ENCODE measurements around the gene EIF5.

Gene EIF5

DNA sequence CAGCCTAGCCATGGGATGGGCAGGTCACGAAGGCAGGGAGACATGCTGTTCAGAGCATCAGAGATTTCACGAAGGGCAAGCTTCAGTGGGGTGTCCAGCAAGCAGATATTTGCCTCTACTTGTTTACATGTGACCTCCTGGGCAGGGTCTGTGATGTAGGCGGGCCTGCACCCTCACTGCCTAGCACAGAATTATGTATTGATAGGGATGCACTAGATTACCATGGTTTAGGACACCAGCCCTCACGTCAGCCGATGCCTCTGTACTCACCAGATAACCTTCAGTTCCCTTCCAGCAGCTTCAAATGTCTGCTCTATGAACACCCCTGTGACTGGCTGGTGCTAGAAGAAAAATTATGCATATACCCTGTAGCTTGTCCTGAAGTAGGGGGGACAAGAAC lies 5.1 kb upstream of the EIF5 start:
- no peak overlapping the region for H3K4me3 ChIP-seq (ENCODE audit: low read length)
- H3K27me3 ChIP-seq (ENCODE audit: control insufficient read depth, insufficient read depth, low read length), result no peaks in the 10 kb centered on the region
- H3K9me3 ChIP-seq (replicated peaks; ENCODE audit: low read length), result no peaks in the 10 kb centered on the region
- peaks cover 5% of the 10 kb centered on the region for H3K4me1 ChIP-seq (ENCODE audit: control insufficient read depth, insufficient read depth, low read length)
- H3K36me3 ChIP-seq (ENCODE audit: insufficient read depth, low read length), result no peaks in the 10 kb centered on the region
- no peak overlapping the region for H3K9ac ChIP-seq (ENCODE audit: low read depth, low read length)
- H3K4me2 ChIP-seq (ENCODE audit: low read length), result no peak overlapping the region

DNA sequence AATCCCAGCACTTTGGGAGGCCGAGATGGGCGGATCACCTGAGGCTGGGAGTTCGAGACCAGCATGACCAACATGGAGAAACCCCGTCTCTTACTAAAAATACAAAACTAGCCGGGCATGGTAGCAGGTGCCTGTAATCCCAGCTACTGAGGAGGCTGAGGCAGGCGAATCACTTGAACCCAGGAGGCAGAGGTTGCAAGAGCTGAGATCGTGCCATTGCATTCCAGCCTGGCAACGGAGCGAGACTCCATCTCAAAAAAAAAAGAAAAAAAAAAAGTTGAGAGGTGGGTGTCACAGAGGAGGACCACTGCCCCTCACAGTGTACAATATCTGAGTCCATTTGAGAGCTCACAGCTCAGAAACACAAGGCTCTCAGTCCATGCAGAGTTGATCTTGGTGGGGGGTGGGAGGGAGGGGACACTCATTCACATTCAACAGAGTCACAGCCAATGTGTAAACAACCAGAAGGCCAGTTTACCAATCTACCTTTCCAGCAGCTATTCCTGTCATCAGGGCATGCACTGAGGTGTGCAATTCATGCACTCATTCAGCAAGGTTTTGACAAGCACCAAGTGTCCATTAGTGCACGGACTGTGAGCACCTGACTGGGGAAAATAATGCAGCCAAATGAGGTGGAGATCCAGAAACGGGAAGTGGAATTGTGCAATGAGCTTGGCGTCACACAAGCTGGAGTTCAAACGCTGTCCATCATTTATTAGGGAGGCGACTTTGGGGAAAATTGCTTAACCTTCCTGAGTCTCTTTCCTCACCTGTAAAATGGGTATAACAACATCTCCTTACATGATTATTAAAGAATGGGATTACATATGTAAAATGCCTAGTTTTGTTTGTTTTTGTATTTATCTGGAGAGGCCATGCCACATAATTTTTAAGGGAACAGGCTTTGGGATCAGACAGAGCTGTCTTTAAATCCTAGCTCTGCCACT lies 4.4 kb upstream of the EIF5 start:
- Histone ChIP-seq H3K27me3 (ENCODE audit: control insufficient read depth, insufficient read depth, low read length) (no peaks in the 10 kb centered on the region), H3K4me2 (ENCODE audit: low read length) (no peak overlapping the region), H3K9ac (ENCODE audit: low read depth, low read length) (no peak overlapping the region), H3K4me1 (ENCODE audit: control insufficient read depth, insufficient read depth, low read length) (peaks cover 5% of the 10 kb centered on the region), H3K36me3 (ENCODE audit: insufficient read depth, low read length) (no peaks in the 10 kb centered on the region), H3K9me3 (replicated peaks; ENCODE audit: low read length) (no peaks in the 10 kb centered on the region), H3K4me3 (ENCODE audit: low read length) (no peak overlapping the region)

DNA sequence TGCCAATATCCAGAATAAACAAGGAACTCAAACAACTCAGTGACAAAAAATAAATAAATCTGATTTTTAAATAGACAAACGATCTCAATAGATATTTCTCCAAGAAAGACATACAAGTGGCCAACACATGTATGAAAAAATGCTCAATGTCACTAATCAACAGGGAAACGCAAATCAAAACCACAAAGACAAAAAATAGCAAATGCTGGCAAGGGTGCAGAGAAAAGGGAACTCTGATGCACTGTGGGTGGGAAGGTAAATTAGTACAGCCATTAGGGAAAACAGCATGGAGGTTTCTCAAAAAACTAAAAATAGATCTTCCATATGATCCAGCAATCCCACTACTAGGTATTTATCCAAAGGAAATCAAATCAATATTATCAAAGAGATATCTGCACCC lies 3.5 kb upstream of the EIF5 start:
- no peak overlapping the region for H3K9ac ChIP-seq (ENCODE audit: low read depth, low read length)
- H3K27me3 ChIP-seq (ENCODE audit: control insufficient read depth, insufficient read depth, low read length), result no peaks in the 10 kb centered on the region
- H3K4me1 ChIP-seq (ENCODE audit: control insufficient read depth, insufficient read depth, low read length), result peaks cover 7% of the 10 kb centered on the region
- H3K36me3 ChIP-seq (ENCODE audit: insufficient read depth, low read length), result peaks cover 8% of the 10 kb centered on the region
- no peaks in the 10 kb centered on the region for H3K9me3 ChIP-seq (replicated peaks; ENCODE audit: low read length)
- no peak overlapping the region for H3K4me3 ChIP-seq (ENCODE audit: low read length)
- H3K4me2 ChIP-seq (ENCODE audit: low read length), result no peak overlapping the region

DNA sequence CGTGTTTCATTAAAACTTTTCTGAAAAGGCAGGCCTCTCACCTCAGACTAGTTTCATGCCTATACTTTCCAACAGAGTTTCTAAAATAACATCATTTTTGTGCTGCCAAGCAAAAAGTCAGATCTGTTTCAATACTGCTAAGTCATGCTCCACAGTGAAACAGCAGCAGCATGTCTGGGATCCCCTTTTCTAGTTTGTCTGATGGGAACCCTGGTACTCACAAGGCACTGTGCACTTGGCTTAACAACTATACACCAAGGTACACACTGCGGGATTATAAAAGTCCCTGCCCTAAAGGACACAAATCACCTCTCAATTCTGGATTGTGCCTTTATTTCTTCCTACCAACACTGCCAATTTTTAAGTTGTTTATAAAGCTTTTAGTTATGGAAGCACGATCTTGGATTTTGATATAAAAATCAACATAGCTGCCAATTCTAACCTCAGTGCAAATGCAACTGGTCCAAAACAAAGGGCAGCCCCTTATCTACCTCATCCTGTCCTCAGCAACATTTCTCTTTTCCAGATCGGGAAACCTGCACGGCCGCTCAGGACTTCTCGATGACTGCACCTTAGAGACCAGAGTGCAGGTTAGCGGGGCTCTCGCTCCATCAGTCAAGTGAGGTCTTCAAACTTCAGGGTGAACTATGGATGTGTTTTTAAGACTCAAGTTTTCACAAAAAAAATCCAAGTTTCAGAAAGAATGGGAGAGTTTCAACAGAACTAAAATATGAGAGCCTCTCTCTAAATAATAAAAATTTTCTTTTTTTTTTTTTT lies 1.7 kb upstream of the EIF5 start:
- H3K4me2 ChIP-seq (ENCODE audit: low read length), result peak overlapping the region; percentile 91
- H3K4me1 ChIP-seq (ENCODE audit: control insufficient read depth, insufficient read depth, low read length), result peaks cover 19% of the 10 kb centered on the region
- H3K36me3 ChIP-seq (ENCODE audit: insufficient read depth, low read length), result peaks cover 26% of the 10 kb centered on the region
- H3K9ac ChIP-seq (ENCODE audit: low read depth, low read length), result peak overlapping the region; percentile 100
- no peaks in the 10 kb centered on the region for H3K27me3 ChIP-seq (ENCODE audit: control insufficient read depth, insufficient read depth, low read length)
- H3K4me3 ChIP-seq (ENCODE audit: low read length), result no peak overlapping the region
- H3K9me3 ChIP-seq (replicated peaks; ENCODE audit: low read length), result no peaks in the 10 kb centered on the region

DNA sequence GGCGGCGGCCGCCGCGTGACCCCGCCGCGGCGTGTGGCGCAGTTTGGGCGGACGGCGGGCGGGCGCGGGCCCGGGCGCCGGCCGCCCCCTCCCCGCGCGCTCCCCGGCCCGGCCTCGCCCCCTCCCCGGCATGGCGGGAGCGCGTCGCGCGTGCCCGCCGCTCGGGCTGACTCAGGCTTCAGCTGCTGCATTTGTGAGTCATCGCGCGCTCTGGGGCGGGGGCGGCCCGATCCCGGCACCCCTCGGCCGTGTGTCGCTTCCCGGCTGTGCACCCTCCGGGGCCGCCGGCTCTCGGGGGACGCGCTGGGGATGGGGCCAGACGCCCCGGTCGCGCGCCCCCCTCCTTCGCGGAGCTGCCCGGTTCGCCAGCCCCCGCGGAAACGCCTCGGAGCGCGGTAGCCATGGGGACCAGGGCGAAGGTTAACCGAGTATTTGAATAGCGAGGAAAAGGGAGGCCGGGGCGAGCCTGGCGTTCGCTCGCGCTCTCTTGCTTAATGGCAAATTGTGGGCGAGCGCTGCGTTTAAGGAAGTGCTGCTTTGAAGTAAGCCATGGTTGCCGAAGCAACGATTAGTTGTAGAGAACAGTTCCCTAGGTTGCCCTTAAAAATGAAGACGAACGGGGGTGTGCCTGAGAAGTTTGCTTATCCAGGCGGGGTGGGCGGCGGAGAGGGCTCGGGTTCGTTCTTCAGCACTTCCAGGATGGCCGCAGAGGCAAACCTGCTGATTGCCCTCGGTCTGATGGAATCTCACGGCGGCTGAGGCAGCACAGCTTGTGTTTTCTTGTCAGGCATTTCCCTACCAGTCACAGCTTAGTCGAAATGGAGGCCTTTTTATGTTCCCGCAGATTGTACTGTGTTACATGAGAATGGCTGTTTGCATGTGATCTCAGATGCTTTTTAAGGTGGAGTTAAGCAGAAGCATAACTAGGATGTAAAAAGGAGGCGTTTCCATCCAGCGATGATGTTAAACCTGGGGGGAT lies 896 bp downstream of the EIF5 start:
- Histone ChIP-seq H3K4me2 (ENCODE audit: low read length) (peak overlapping the region; percentile 94), H3K4me1 (ENCODE audit: control insufficient read depth, insufficient read depth, low read length) (peaks cover 19% of the 10 kb centered on the region), H3K9me3 (replicated peaks; ENCODE audit: low read length) (no peaks in the 10 kb centered on the region), H3K4me3 (ENCODE audit: low read length) (peak overlapping the region; percentile 91), H3K27me3 (ENCODE audit: control insufficient read depth, insufficient read depth, low read length) (no peaks in the 10 kb centered on the region), H3K9ac (ENCODE audit: low read depth, low read length) (peak overlapping the region; percentile 100), H3K36me3 (ENCODE audit: insufficient read depth, low read length) (peaks cover 52% of the 10 kb centered on the region)

DNA sequence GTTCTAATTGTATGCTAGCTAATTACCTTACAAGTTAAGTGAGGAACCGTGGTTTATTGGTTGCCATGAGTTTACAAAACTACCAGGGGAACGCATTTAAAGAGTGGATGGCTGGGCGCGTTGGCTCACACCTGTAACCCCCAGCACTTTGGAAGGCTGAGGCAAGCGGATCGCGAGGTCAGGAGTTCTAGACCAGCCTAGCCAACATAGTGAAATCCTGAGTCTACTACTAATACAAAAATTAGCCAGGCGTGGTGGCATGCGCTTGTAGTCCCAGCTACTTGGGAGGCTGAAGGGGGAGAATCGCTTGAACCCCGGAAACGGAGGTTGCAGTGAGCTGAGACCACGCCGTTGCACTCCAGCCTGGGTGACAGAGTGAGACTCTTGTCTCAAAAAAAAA lies 2.2 kb downstream of the EIF5 start:
- no peaks in the 10 kb centered on the region for H3K27me3 ChIP-seq (ENCODE audit: control insufficient read depth, insufficient read depth, low read length)
- H3K9me3 ChIP-seq (replicated peaks; ENCODE audit: low read length), result no peaks in the 10 kb centered on the region
- H3K4me1 ChIP-seq (ENCODE audit: control insufficient read depth, insufficient read depth, low read length), result peaks cover 19% of the 10 kb centered on the region
- no peak overlapping the region for H3K9ac ChIP-seq (ENCODE audit: low read depth, low read length)
- H3K4me3 ChIP-seq (ENCODE audit: low read length), result peak overlapping the region; percentile 91
- H3K4me2 ChIP-seq (ENCODE audit: low read length), result peak overlapping the region; percentile 94
- peaks cover 64% of the 10 kb centered on the region for H3K36me3 ChIP-seq (ENCODE audit: insufficient read depth, low read length)

DNA sequence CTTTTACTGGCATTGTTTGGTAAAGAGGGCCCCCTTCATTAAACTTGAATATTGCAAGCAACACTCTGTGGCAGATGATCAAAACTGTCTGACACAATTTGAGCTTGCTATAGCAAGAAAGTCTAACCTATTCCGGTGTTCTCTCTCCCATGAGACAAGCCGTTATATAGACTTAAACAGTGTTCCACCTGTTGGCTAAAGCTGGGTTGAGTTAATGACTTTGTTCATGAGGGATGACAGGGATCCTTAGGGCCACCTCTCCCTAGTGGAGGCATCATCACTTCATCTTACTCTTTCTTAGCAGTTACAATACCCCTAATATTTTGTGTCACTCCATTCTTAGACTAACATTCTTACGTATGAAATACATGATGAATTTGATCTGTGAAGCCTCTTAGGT lies 3.8 kb downstream of the EIF5 start:
- H3K4me3 ChIP-seq (ENCODE audit: low read length), result no peak overlapping the region
- H3K9me3 ChIP-seq (replicated peaks; ENCODE audit: low read length), result no peaks in the 10 kb centered on the region
- H3K36me3 ChIP-seq (ENCODE audit: insufficient read depth, low read length), result peaks cover 80% of the 10 kb centered on the region
- H3K4me1 ChIP-seq (ENCODE audit: control insufficient read depth, insufficient read depth, low read length), result peaks cover 14% of the 10 kb centered on the region
- no peak overlapping the region for H3K9ac ChIP-seq (ENCODE audit: low read depth, low read length)
- no peak overlapping the region for H3K4me2 ChIP-seq (ENCODE audit: low read length)
- H3K27me3 ChIP-seq (ENCODE audit: control insufficient read depth, insufficient read depth, low read length), result no peaks in the 10 kb centered on the region

DNA sequence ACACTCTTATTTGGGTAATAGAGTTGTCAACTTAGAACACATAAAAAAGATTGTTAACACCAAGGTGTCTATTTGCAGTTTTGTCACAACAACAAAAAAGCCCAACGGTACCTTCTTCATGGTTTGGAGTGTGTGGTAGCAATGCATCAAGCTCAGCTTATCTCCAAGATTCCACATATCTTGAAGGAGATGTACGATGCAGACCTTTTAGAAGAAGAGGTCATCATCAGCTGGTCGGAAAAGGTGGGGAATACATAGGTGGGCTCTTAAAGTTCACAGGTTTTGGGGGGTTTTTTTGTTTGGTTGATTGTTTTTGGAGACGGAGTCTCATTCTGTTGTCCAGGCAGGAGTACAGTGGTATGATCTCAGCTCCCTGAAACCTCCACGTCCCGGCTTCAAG lies 5.5 kb downstream of the EIF5 start:
- Histone ChIP-seq H3K9ac (ENCODE audit: low read depth, low read length) (no peak overlapping the region), H3K4me1 (ENCODE audit: control insufficient read depth, insufficient read depth, low read length) (peaks cover 14% of the 10 kb centered on the region), H3K36me3 (ENCODE audit: insufficient read depth, low read length) (peaks cover 98% of the 10 kb centered on the region)

DNA sequence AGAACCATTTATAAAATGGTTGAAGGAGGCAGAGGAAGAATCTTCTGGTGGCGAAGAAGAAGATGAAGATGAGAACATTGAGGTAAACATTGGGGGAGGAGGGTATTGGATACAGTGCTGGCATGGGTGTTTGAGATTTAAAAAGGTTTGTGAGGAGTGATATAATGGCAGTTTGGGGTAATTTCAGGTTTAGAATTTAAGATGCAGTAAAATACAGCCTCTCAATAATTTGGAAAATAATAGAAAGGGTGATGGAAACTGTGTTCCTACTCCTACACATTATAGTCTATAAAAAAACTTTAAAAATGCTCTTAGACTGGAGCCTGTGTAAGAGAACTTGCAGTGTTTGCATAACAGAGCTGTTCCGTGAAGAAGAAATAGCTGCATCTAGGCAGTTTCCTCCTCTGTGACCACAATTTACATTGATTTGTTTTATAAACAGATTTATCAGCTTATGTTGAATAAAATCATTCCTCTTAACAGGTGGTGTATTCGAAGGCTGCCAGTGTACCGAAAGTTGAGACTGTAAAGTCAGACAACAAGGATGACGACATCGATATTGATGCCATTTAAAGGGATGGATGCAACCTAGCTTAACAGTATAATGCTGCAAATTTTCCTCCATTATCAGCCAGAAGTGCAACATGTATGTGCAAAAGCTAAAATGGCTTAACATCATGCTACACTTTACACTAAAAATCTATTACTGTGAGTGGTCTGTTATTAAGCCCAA lies 6.6 kb downstream of the EIF5 start:
- no peak overlapping the region for H3K4me3 ChIP-seq (ENCODE audit: low read length)
- no peak overlapping the region for H3K4me2 ChIP-seq (ENCODE audit: low read length)
- peaks cover 94% of the 10 kb centered on the region for H3K36me3 ChIP-seq (ENCODE audit: insufficient read depth, low read length)
- peaks cover 19% of the 10 kb centered on the region for H3K4me1 ChIP-seq (ENCODE audit: control insufficient read depth, insufficient read depth, low read length)
- no peak overlapping the region for H3K9ac ChIP-seq (ENCODE audit: low read depth, low read length)
- no peaks in the 10 kb centered on the region for H3K27me3 ChIP-seq (ENCODE audit: control insufficient read depth, insufficient read depth, low read length)
- no peaks in the 10 kb centered on the region for H3K9me3 ChIP-seq (replicated peaks; ENCODE audit: low read length)

More for the DNA sequence above, 5.5 kb downstream of the EIF5 start:
- H3K4me2 ChIP-seq (ENCODE audit: low read length), result no peak overlapping the region
- no peaks in the 10 kb centered on the region for H3K27me3 ChIP-seq (ENCODE audit: control insufficient read depth, insufficient read depth, low read length)
- H3K4me3 ChIP-seq (ENCODE audit: low read length), result no peak overlapping the region
- H3K9me3 ChIP-seq (replicated peaks; ENCODE audit: low read length), result no peaks in the 10 kb centered on the region

DNA sequence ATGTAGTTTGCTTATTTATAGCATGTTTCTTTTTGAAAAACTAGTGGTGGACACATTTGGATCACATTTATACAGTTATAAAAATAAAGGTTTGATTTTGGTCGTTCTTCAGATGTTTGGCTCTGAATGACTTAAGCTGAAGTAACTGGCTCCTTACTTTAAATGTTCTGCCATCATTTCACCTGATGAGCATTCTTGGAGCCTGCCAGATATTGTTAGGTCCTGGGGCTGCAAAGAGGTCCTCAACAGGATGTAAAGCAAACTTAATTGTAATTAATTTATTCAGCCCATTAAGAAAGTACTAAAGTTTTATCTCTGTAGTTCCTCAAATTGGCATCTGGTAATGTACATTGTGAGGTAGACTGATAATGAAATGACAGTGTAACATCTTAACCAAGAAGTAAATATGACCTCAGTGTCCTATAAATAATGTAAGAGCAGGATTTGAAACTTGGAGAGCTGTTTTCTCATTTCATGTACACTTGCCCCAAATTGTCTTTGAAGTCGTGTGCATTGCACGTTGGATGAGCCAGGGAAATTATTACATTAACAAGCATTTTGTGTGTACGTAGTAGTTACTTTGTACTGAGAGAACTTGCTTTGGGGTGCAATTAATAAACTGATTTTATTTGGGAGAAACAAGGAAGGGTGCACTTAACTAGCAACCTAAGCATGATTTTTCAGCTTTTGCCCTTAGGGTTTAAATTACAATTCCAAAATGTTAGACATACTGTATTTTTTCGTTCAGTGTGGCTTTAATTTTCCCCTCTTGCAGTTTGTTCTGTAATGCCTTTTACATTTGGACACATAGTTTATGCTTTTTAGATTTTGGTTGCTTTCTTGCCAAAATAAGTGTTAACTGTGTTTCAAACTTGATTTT lies 7.5 kb downstream of the EIF5 start:
- H3K4me2 ChIP-seq (ENCODE audit: low read length), result no peak overlapping the region

More for the DNA sequence above, 7.5 kb downstream of the EIF5 start:
- Histone ChIP-seq H3K4me3 (ENCODE audit: low read length) (no peak overlapping the region), H3K27me3 (ENCODE audit: control insufficient read depth, insufficient read depth, low read length) (no peaks in the 10 kb centered on the region), H3K9ac (ENCODE audit: low read depth, low read length) (no peak overlapping the region), H3K9me3 (replicated peaks; ENCODE audit: low read length) (no peaks in the 10 kb centered on the region), H3K36me3 (ENCODE audit: insufficient read depth, low read length) (peaks cover 85% of the 10 kb centered on the region), H3K4me1 (ENCODE audit: control insufficient read depth, insufficient read depth, low read length) (peaks cover 17% of the 10 kb centered on the region)

All from skeletal muscle satellite cell (primary cell).